ENCODE results near the gene DAAM2.

Gene DAAM2

GRCh38 chr6:39886871-39887270 lies 94.7 kb downstream of the DAAM2 start:
- Histone ChIP-seq H3K9me3 (ENCODE audit: insufficient read depth, low read depth, low read length) (no peaks in the 10 kb centered on the region), H3K27me3 (ENCODE audit: insufficient read depth, low read length, poor library complexity, severe bottlenecking) (no peaks in the 10 kb centered on the region), H3K4me1 (ENCODE audit: insufficient read depth, low read length, poor library complexity, severe bottlenecking) (no peaks in the 10 kb centered on the region), H3K36me3 (ENCODE audit: insufficient read depth, low read length) (no peaks in the 10 kb centered on the region), H2AFZ (ENCODE audit: low read length) (no peak overlapping the region), H4K20me1 (ENCODE audit: insufficient read depth, low read length, poor library complexity, severe bottlenecking) (no peaks in the 10 kb centered on the region), H3K9me2 (replicated peaks; ENCODE audit: low read depth, low read length) (no peaks in the 10 kb centered on the region), H3K9ac (ENCODE audit: low read depth, low read length, poor library complexity, severe bottlenecking) (no peak overlapping the region), H3K4me3 (ENCODE audit: low read length, poor library complexity, severe bottlenecking) (no peak overlapping the region), H3K79me2 (ENCODE audit: insufficient read depth, low read length) (no peaks in the 10 kb centered on the region), H3K4me2 (ENCODE audit: low read depth, low read length, poor library complexity, severe bottlenecking) (no peak overlapping the region), H3F3A (ENCODE audit: low read depth) (no peaks in the 10 kb centered on the region)
- TF ChIP-seq EZH2phosphoT487 (IDR thresholded peaks at IDR 0.05; ENCODE audit: borderline replicate concordance) = no peak
- TF ChIP-seq, protein P1, sequence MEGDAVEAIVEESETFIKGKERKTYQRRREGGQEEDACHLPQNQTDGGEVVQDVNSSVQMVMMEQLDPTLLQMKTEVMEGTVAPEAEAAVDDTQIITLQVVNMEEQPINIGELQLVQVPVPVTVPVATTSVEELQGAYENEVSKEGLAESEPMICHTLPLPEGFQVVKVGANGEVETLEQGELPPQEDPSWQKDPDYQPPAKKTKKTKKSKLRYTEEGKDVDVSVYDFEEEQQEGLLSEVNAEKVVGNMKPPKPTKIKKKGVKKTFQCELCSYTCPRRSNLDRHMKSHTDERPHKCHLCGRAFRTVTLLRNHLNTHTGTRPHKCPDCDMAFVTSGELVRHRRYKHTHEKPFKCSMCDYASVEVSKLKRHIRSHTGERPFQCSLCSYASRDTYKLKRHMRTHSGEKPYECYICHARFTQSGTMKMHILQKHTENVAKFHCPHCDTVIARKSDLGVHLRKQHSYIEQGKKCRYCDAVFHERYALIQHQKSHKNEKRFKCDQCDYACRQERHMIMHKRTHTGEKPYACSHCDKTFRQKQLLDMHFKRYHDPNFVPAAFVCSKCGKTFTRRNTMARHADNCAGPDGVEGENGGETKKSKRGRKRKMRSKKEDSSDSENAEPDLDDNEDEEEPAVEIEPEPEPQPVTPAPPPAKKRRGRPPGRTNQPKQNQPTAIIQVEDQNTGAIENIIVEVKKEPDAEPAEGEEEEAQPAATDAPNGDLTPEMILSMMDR (conservative IDR thresholded peaks at IDR 0.05; ENCODE audit: low read length) = no peak

DNA sequence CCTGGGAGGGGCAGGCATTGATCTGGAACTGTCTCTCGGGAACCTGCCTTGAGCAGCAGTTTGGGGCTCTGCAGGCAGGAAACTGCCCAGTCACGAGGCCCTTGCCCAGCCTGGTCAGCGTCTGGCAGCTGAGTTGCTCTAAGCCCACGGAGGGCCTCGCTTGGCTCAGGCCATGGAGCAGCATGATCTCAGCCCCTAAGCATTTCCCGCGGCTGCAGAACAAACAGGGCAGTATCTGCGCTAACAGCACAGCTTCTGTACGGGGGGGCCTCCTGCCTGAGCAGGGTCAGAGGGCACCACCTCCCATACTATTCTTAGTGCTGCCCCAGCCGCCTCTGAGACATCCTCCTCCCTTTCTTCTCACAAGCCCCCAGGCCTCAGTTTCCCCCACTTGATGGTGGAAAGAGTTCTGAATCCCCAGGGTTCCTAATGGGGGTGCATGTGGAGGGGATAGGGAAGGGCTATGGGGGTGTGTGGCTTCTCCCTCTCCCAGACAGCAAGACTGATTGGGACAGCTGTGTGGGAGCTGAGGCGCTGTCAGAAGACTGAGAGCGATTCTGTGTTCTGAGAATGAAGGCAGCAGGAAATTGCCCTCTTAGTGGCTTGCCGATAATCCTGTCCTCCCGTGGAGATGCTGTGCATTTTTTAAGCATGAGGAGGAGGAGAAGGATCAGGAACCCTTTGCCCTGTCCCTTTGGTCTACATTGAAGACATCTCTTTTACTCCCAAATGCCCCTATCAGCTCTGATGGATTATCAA lies 95.7 kb downstream of the DAAM2 start:
- Histone ChIP-seq H3F3A (ENCODE audit: low read depth) (no peaks in the 10 kb centered on the region), H3K79me2 (ENCODE audit: insufficient read depth, low read length) (no peaks in the 10 kb centered on the region), H3K27me3 (ENCODE audit: insufficient read depth, low read length, poor library complexity, severe bottlenecking) (no peaks in the 10 kb centered on the region), H3K4me2 (ENCODE audit: low read depth, low read length, poor library complexity, severe bottlenecking) (no peak overlapping the region), H4K20me1 (ENCODE audit: insufficient read depth, low read length, poor library complexity, severe bottlenecking) (no peaks in the 10 kb centered on the region), H3K36me3 (ENCODE audit: insufficient read depth, low read length) (no peaks in the 10 kb centered on the region), H3K9me3 (ENCODE audit: insufficient read depth, low read depth, low read length) (no peaks in the 10 kb centered on the region), H3K4me1 (ENCODE audit: insufficient read depth, low read length, poor library complexity, severe bottlenecking) (no peaks in the 10 kb centered on the region), H3K9me2 (replicated peaks; ENCODE audit: low read depth, low read length) (no peaks in the 10 kb centered on the region), H3K4me3 (ENCODE audit: low read length, poor library complexity, severe bottlenecking) (no peak overlapping the region), H3K9ac (ENCODE audit: low read depth, low read length, poor library complexity, severe bottlenecking) (no peak overlapping the region), H2AFZ (ENCODE audit: low read length) (no peak overlapping the region)
- TF ChIP-seq EZH2phosphoT487 (IDR thresholded peaks at IDR 0.05; ENCODE audit: borderline replicate concordance) = no peak
- TF ChIP-seq, protein P1 (conservative IDR thresholded peaks at IDR 0.05; ENCODE audit: low read length) = no peak

DNA sequence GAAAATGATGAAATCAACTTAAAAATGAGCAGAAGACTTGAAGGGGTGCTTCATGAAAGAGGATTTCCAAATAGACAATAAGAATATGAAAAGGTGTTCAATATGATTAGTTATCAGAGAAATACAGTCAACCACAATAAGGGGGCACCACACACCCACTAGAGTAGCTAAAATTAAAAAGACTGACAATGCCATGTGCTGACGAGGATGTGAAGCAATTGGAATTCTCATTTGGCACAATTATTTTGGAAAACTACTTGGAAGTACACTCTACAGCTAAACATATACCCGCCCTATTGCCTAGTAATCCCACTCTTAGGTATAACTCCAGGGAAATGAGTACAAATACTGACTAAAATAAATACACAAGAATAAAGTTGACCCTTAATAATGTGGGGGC lies 97.1 kb downstream of the DAAM2 start:
- Histone ChIP-seq H3K4me1 (ENCODE audit: insufficient read depth, low read length, poor library complexity, severe bottlenecking) (no peaks in the 10 kb centered on the region), H3K36me3 (ENCODE audit: insufficient read depth, low read length) (no peaks in the 10 kb centered on the region), H3K79me2 (ENCODE audit: insufficient read depth, low read length) (no peaks in the 10 kb centered on the region), H3F3A (ENCODE audit: low read depth) (no peaks in the 10 kb centered on the region), H3K4me3 (ENCODE audit: low read length, poor library complexity, severe bottlenecking) (no peak overlapping the region), H3K9ac (ENCODE audit: low read depth, low read length, poor library complexity, severe bottlenecking) (no peak overlapping the region), H3K27me3 (ENCODE audit: insufficient read depth, low read length, poor library complexity, severe bottlenecking) (no peaks in the 10 kb centered on the region), H4K20me1 (ENCODE audit: insufficient read depth, low read length, poor library complexity, severe bottlenecking) (no peaks in the 10 kb centered on the region), H3K4me2 (ENCODE audit: low read depth, low read length, poor library complexity, severe bottlenecking) (no peak overlapping the region), H3K9me2 (replicated peaks; ENCODE audit: low read depth, low read length) (no peaks in the 10 kb centered on the region), H2AFZ (ENCODE audit: low read length) (no peak overlapping the region), H3K9me3 (ENCODE audit: insufficient read depth, low read depth, low read length) (no peaks in the 10 kb centered on the region)
- TF ChIP-seq, protein P1 (conservative IDR thresholded peaks at IDR 0.05; ENCODE audit: low read length) = 0 out of 2 replicates have a peak, but pooled peaks have one; percentile 10
- no peak for TF ChIP-seq EZH2phosphoT487 (IDR thresholded peaks at IDR 0.05; ENCODE audit: borderline replicate concordance)

Data from Loucy (cell line).